HCT116 (cell line): ENCODE measurements around the gene COPG1.

ENCODE experiments used
- CEBPB ChIP-seq: IDR thresholded peaks from 2 replicates; pipeline ENCODE4 v1.6.1; 2012; ENCODE audit warnings: low read depth
- EGR1 ChIP-seq: IDR thresholded peaks from 2 replicates; pipeline ENCODE4 v1.6.1; 2012; ENCODE audit warnings: low read depth
- ELF1 ChIP-seq: IDR thresholded peaks from 2 replicates; pipeline ENCODE4 v1.6.1; 2012; ENCODE audit warnings: low read depth, borderline replicate concordance
- EZH2 ChIP-seq: fragments of 200-600 bp; sonication (generic); IDR thresholded peaks from 2 replicates; pipeline ENCODE4 v1.6.1; 2017; ENCODE audit warnings: antibody characterized with exemption, mixed run types
- FOSL1 ChIP-seq: IDR thresholded peaks from 2 replicates; pipeline ENCODE4 v1.6.1; 2012; ENCODE audit warnings: low read depth
- JUND ChIP-seq: IDR thresholded peaks from 2 replicates; pipeline ENCODE4 v1.6.1; 2012
- POLR2A ChIP-seq: IDR thresholded peaks from 2 replicates; pipeline ENCODE4 v1.7.0; 2011; ENCODE audit warnings: borderline replicate concordance; ENCODE audit not compliant: insufficient read depth, insufficient read length; ENCODE audit errors: extremely low read depth
- POLR2AphosphoS5 ChIP-seq: IDR thresholded peaks from 2 replicates; pipeline ENCODE4 v1.6.1; 2011; ENCODE audit warnings: mild to moderate bottlenecking, low read depth, low read length, moderate library complexity
- RAD21 ChIP-seq: IDR thresholded peaks from 2 replicates; pipeline ENCODE4 v1.6.1; 2012; ENCODE audit warnings: low read depth, mild to moderate bottlenecking
- SP1 ChIP-seq: IDR thresholded peaks from 2 replicates; pipeline ENCODE4 v1.6.1; 2012; ENCODE audit warnings: low read depth
- ZNF274 ChIP-seq: fragments of 200-500 bp; sonication (Bioruptor generic); IDR thresholded peaks from 2 replicates; pipeline ENCODE4 v1.6.1; 2014; ENCODE audit warnings: mild to moderate bottlenecking, low read depth, low read length, inconsistent platforms
- TF ChIP-seq, protein P1 (sequence below), 3 experiments: fragments of 200-600 bp in 1 of 3; sonication (generic) in 1 of 3; IDR thresholded peaks in 2 of 3; conservative IDR thresholded peaks in 1 of 3; 2 replicates each; pipeline ENCODE4 v1.5.1; 2012 to 2017; ENCODE audit warnings: low read depth in 2 of 3, low read length in 2 of 3, antibody characterized with exemption in 1 of 3, borderline replicate concordance in 1 of 3, control low read depth in 1 of 3, mild to moderate bottlenecking in 1 of 3, mixed read lengths in 1 of 3, mixed run types in 1 of 3, moderate library complexity in 1 of 3; ENCODE audit not compliant: insufficient read depth in 1 of 3
- TF ChIP-seq, protein P2 (sequence below): IDR thresholded peaks from 2 replicates; pipeline ENCODE4 v1.6.1; 2012; ENCODE audit warnings: low read depth

DNA sequence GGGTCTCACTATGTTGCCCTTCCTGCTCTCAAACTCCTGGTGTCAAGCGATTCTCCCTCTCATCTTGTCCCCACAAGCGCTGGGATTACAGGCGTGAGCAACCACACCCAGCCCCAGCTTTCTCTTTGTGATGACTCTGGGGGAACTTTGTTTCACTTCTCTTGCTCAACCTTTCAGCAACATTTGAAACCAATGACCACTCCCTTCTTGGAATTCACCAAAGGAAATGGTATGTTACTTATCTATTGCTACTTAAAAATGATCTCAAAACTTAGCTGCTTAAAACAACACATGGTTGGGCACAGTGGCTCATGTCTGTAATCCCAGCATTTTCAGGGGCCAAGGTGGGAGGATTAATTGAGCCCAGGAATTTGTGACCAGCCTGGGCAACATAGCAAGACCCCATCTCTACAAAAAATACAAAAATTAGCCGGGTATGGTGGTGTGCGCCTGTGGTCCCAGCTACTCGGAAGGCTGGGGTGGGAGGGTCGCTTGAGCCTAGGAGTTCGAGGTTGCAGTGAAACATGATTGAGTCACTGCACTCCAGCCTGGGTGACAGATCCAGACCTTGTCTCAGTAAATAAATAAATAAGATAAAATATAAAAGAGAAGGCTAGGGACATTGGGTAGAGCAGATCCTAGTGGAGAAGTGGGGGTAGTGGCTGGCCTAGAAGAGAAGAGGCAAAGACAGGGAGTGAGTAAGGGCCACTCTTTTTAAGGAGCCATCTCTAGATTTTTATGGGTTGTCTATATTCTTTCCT is 10.3 kb upstream of the COPG1 start:
- TF ChIP-seq POLR2AphosphoS5 (no peak), POLR2A (no peak), JUND (no peak), SP1 (no peak), FOSL1 (no peak), RAD21 (no peak), CEBPB (no peak), ZNF274 (no peak), EGR1 (no peak), EZH2 (no peak), ELF1 (no peak)
- TF ChIP-seq, protein P1, sequence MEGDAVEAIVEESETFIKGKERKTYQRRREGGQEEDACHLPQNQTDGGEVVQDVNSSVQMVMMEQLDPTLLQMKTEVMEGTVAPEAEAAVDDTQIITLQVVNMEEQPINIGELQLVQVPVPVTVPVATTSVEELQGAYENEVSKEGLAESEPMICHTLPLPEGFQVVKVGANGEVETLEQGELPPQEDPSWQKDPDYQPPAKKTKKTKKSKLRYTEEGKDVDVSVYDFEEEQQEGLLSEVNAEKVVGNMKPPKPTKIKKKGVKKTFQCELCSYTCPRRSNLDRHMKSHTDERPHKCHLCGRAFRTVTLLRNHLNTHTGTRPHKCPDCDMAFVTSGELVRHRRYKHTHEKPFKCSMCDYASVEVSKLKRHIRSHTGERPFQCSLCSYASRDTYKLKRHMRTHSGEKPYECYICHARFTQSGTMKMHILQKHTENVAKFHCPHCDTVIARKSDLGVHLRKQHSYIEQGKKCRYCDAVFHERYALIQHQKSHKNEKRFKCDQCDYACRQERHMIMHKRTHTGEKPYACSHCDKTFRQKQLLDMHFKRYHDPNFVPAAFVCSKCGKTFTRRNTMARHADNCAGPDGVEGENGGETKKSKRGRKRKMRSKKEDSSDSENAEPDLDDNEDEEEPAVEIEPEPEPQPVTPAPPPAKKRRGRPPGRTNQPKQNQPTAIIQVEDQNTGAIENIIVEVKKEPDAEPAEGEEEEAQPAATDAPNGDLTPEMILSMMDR (IDR thresholded peaks at IDR 0.05 in 2 of 3, conservative IDR thresholded peaks at IDR 0.05 in 1 of 3; ENCODE audit: borderline replicate concordance in 1 of 3, insufficient read depth in 1 of 3, low read depth in 2 of 3, low read length in 2 of 3): no peak
- TF ChIP-seq, protein P2, sequence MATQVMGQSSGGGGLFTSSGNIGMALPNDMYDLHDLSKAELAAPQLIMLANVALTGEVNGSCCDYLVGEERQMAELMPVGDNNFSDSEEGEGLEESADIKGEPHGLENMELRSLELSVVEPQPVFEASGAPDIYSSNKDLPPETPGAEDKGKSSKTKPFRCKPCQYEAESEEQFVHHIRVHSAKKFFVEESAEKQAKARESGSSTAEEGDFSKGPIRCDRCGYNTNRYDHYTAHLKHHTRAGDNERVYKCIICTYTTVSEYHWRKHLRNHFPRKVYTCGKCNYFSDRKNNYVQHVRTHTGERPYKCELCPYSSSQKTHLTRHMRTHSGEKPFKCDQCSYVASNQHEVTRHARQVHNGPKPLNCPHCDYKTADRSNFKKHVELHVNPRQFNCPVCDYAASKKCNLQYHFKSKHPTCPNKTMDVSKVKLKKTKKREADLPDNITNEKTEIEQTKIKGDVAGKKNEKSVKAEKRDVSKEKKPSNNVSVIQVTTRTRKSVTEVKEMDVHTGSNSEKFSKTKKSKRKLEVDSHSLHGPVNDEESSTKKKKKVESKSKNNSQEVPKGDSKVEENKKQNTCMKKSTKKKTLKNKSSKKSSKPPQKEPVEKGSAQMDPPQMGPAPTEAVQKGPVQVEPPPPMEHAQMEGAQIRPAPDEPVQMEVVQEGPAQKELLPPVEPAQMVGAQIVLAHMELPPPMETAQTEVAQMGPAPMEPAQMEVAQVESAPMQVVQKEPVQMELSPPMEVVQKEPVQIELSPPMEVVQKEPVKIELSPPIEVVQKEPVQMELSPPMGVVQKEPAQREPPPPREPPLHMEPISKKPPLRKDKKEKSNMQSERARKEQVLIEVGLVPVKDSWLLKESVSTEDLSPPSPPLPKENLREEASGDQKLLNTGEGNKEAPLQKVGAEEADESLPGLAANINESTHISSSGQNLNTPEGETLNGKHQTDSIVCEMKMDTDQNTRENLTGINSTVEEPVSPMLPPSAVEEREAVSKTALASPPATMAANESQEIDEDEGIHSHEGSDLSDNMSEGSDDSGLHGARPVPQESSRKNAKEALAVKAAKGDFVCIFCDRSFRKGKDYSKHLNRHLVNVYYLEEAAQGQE: no peak
